Stimulated activated CD4-positive, alpha-beta T cell treated with anti-CD3 and anti-CD28 coated beads, Interleukin-1b, Interleukin-23, amount 100 ng/mL, for 24 hours (primary cell): ENCODE measurements around the gene ANKS1A.
A peak's percentile ranks its signal among the peaks of the same experiment; 100 is the strongest.

Experiments
- DNase-seq, 4 experiments: peaks; one replicate each; pipeline ENCODE4 v3.0.0-alpha.2; 2020; ENCODE audit warnings: low read depth in 4 of 4, low spot score in 1 of 4

Gene ANKS1A

GRCh38 chr6:34957231-34957783 is 68.3 kb downstream of the ANKS1A start:
- DNase-seq: no peak

- no peak for DNase-seq
These were observed 69.7 kb downstream of the ANKS1A start for GRCh38 chr6:34958734-34959133.

- DNase-seq: no peak
These were observed 70.2 kb downstream of the ANKS1A start for GRCh38 chr6:34959224-34959623.

- DNase-seq: no peak
These were observed 72.0 kb downstream of the ANKS1A start for GRCh38 chr6:34961082-34961481.

GRCh38 chr6:34961574-34961973 is 72.5 kb downstream of the ANKS1A start:
- no peak for DNase-seq

GRCh38 chr6:34964564-34964963 is 75.5 kb downstream of the ANKS1A start:
- DNase-seq: no peak

- no peak for DNase-seq
These were observed 78.4 kb downstream of the ANKS1A start for GRCh38 chr6:34967461-34967860.

GRCh38 chr6:34969662-34970265 is 80.7 kb downstream of the ANKS1A start:
- DNase-seq: no peak

GRCh38 chr6:34970488-34970887 is 81.4 kb downstream of the ANKS1A start:
- no peak for DNase-seq

- DNase-seq: no peak
These were observed 81.9 kb downstream of the ANKS1A start for GRCh38 chr6:34970957-34971356.

GRCh38 chr6:34973547-34974248 is 84.6 kb downstream of the ANKS1A start:
- no peak for DNase-seq

GRCh38 chr6:34974249-34974642 is 85.2 kb downstream of the ANKS1A start:
- DNase-seq: no peak

GRCh38 chr6:34976239-34976638 is 87.2 kb downstream of the ANKS1A start:
- DNase-seq: no peak

- no peak for DNase-seq
These were observed 90.2 kb downstream of the ANKS1A start for GRCh38 chr6:34979218-34979617.

- DNase-seq: no peak
These were observed 90.9 kb downstream of the ANKS1A start for GRCh38 chr6:34979994-34980393.

GRCh38 chr6:34981366-34981765 is 92.3 kb downstream of the ANKS1A start:
- no peak for DNase-seq

GRCh38 chr6:34981951-34982350 is 92.9 kb downstream of the ANKS1A start:
- DNase-seq: no peak

GRCh38 chr6:34982424-34982852 is 93.4 kb downstream of the ANKS1A start:
- no peak for DNase-seq

GRCh38 chr6:34984416-34984815 is 95.4 kb downstream of the ANKS1A start:
- no peak for DNase-seq

GRCh38 chr6:34985236-34985635 is 96.2 kb downstream of the ANKS1A start:
- no peak for DNase-seq

GRCh38 chr6:34986845-34987246 is 97.8 kb downstream of the ANKS1A start:
- DNase-seq: peak; percentile 19 to 42 (median 26)

- no peak for DNase-seq
These were observed 98.5 kb downstream of the ANKS1A start for GRCh38 chr6:34987506-34987905.
